ENCODE measurements around the gene LYAR. TPM values are rescaled to one million over a fixed set of nuclear protein-coding genes. Genes with fewer than 3 reads are reported as not detected.

Gene LYAR
- total RNA-seq, 1 donor from 2014 or later, result 24.7 TPM

DNA sequence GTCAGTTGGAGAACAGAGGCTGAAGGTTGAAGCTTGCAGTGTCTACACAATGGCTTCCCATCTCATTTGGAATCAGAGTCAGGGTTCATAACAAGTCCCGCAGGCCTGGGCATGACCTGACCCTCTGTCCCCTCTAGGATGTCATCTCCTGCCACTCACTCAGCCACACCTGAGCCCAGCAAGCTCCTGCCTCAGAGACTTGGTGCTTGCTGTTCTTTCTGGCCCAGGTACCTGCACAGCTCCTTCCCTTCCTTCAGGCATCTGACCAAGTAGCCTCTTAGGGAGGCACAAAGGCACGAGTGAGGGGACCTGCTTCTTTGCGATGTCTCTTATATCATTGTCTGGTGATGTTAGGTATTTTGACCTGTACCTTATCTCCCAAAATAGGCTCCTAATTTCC lies 9.1 kb upstream of the LYAR start:
- peaks cover 6% of the 10 kb centered on the region for H3K36me3 Mint-ChIP-seq (ENCODE audit: low read depth)
- H3K27me3 Mint-ChIP-seq (ENCODE audit: low read depth), result no peaks in the 10 kb centered on the region
- peaks cover 2% of the 10 kb centered on the region for H3K9me3 Mint-ChIP-seq
- peak overlapping the region; percentile 57 for H3K27ac Mint-ChIP-seq (ENCODE audit: unreplicated experiment)
- H3K4me3 Mint-ChIP-seq, result no peak overlapping the region
- TF ChIP-seq, protein P1, sequence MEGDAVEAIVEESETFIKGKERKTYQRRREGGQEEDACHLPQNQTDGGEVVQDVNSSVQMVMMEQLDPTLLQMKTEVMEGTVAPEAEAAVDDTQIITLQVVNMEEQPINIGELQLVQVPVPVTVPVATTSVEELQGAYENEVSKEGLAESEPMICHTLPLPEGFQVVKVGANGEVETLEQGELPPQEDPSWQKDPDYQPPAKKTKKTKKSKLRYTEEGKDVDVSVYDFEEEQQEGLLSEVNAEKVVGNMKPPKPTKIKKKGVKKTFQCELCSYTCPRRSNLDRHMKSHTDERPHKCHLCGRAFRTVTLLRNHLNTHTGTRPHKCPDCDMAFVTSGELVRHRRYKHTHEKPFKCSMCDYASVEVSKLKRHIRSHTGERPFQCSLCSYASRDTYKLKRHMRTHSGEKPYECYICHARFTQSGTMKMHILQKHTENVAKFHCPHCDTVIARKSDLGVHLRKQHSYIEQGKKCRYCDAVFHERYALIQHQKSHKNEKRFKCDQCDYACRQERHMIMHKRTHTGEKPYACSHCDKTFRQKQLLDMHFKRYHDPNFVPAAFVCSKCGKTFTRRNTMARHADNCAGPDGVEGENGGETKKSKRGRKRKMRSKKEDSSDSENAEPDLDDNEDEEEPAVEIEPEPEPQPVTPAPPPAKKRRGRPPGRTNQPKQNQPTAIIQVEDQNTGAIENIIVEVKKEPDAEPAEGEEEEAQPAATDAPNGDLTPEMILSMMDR (conservative IDR thresholded peaks at IDR 0.05), result no peak
- no peak for DNase-seq (ENCODE audit: low read depth, low spot score)
- H3K4me1 Mint-ChIP-seq, result no peaks in the 10 kb centered on the region

DNA sequence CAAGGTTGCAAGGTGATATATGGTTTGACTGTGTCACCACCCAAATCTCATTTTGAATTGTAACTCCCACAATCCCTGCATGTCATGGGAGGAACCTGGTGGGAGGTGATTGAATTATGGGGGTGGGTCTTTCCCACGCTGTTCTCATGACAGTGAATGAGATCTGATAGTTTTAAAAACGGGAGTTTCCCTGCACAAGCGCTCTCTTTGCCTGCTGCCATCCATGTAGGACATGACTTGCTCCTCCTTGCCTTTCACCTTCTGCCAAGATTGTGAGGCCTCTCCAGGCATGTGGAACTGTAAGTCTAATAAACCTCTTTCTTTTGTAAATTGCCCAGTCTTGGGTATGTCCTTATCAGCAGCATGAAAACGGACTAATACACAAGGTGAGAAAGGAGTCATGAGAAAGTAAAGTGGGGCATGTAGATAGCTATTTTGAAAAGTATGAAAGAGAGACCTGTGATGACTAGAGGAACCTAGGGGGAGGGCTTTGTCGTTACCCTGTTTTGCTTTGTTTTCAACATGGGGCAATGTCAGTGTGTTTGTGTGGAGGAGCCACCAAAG lies 6.4 kb upstream of the LYAR start:
- H3K27ac Mint-ChIP-seq (ENCODE audit: unreplicated experiment), result peak overlapping the region; percentile 31
- TF ChIP-seq, protein P1 (conservative IDR thresholded peaks at IDR 0.05), result no peak
- H3K27me3 Mint-ChIP-seq (ENCODE audit: low read depth), result no peaks in the 10 kb centered on the region
- no peak for DNase-seq (ENCODE audit: low read depth, low spot score)
- no peak overlapping the region for H3K4me3 Mint-ChIP-seq
- peaks cover 9% of the 10 kb centered on the region for H3K4me1 Mint-ChIP-seq
- peaks cover 6% of the 10 kb centered on the region for H3K36me3 Mint-ChIP-seq (ENCODE audit: low read depth)
- peaks cover 2% of the 10 kb centered on the region for H3K9me3 Mint-ChIP-seq

DNA sequence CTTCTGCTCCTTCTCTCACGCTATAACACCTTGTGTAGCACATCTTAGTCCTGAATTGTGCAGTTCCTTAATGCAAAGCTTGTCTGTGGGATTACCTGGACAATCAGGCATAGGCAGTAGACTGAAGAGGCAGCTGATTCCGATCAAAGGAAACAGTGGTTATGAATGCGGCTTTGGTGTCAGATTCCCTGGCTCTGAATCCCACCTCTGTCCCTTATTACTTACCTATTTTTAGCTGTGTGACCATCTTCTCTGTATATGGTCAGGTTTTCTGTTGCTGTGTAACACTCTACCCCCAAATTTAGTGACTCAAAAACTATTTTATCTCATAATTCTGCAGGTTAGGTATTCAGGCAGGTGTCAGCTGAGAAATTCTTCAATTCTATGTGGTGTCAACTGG lies 3.3 kb upstream of the LYAR start:
- TF ChIP-seq, protein P1 (conservative IDR thresholded peaks at IDR 0.05), result no peak
- H3K36me3 Mint-ChIP-seq (ENCODE audit: low read depth), result peaks cover 6% of the 10 kb centered on the region
- no peak overlapping the region for H3K27ac Mint-ChIP-seq (ENCODE audit: unreplicated experiment)
- no peak for DNase-seq (ENCODE audit: low read depth, low spot score)
- H3K4me3 Mint-ChIP-seq, result peak overlapping the region; percentile 39
- peaks cover 2% of the 10 kb centered on the region for H3K9me3 Mint-ChIP-seq
- peaks cover 28% of the 10 kb centered on the region for H3K4me1 Mint-ChIP-seq
- H3K27me3 Mint-ChIP-seq (ENCODE audit: low read depth), result no peaks in the 10 kb centered on the region

DNA sequence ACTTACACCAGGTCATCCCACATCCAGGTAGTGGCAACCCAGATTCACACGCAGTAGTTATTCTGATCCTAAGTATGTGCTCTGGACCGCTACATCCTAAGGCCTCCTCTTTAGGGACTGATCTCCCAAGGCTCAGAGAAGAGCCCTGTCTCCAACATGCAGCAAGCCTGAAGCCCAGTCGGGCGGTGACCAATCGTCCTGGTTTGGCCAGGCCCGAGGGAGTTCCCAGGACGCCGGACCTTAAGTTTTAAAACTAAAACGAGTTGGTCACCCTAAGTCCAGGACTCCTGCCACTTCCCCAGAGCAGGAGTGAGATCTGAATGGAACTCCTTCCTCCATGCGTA lies 385 bp downstream of the LYAR start:
- peaks cover 28% of the 10 kb centered on the region for H3K4me1 Mint-ChIP-seq
- H3K4me3 Mint-ChIP-seq, result peak overlapping the region; percentile 98
- H3K27me3 Mint-ChIP-seq (ENCODE audit: low read depth), result no peaks in the 10 kb centered on the region
- DNase-seq (ENCODE audit: low read depth, low spot score), result no peak
- no peaks in the 10 kb centered on the region for H3K36me3 Mint-ChIP-seq (ENCODE audit: low read depth)
- H3K9me3 Mint-ChIP-seq, result no peaks in the 10 kb centered on the region
- TF ChIP-seq, protein P1 (conservative IDR thresholded peaks at IDR 0.05), result no peak
- peak overlapping the region; percentile 67 for H3K27ac Mint-ChIP-seq (ENCODE audit: unreplicated experiment)

DNA sequence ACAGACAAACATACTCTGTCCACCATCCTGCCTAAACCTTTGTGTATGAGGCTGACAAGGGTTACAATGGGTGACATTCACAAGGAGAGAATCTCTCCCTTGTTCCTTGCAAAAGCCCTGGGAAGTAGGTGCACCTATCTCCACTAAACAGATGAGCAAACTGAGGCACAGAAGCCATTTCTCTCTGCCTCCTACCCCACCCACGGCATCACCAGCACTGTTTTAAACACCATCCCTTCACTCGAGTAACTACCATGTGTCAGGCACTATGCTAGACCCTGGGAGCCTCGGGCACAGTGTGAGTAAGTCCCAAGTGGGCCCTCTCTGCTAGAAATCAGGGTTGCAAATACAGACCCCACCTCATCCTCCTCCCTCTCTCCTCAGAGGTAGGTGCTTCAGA lies 899 bp downstream of the LYAR start:
- no peaks in the 10 kb centered on the region for H3K36me3 Mint-ChIP-seq (ENCODE audit: low read depth)
- TF ChIP-seq, protein P1 (conservative IDR thresholded peaks at IDR 0.05), result no peak
- no peak overlapping the region for H3K27ac Mint-ChIP-seq (ENCODE audit: unreplicated experiment)
- peaks cover 28% of the 10 kb centered on the region for H3K4me1 Mint-ChIP-seq
- no peaks in the 10 kb centered on the region for H3K27me3 Mint-ChIP-seq (ENCODE audit: low read depth)
- no peaks in the 10 kb centered on the region for H3K9me3 Mint-ChIP-seq
- H3K4me3 Mint-ChIP-seq, result peak overlapping the region; percentile 98
- DNase-seq (ENCODE audit: low read depth, low spot score), result no peak

Measured in neural crest cell (in vitro differentiated cells).